Measurements from ENCODE around the gene DNAJC21. TPM values are rescaled to one million over a fixed set of nuclear protein-coding genes. Genes with fewer than 3 reads are reported as not detected.
A peak's percentile ranks its signal among the peaks of the same experiment; 100 is the strongest.
"Not testable (repeated sequence)": the region's sequence is repeated elsewhere in the genome, so short reads cannot be mapped to it uniquely, and the experiment has no call there.

The DNAJC21 gene
- total RNA-seq, 5 donors from 2014 or later (not counting 1 experiment from before 2014, with no cell fraction given) = 46.2 to 56.0 (median 51.9) TPM

DNA sequence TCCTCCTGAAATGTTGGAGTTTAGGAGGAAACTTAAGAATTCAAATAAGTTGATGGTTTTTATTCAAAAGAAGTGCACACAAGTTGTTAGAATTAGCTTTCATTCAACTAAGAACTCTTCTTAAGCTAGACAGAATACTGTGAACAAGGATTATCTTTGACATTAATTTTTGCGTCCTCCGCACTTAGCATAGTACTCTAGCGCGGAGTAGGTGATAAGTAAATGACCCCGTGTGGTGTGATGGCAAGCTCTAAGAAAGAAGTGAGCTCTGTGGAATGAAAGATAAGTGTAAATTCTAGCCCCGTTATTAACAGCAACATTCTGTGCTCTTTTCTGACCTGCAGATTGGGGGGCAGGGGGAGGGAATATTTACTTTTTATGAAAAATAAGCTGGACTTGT lies 12.8 kb upstream of the DNAJC21 start:
- Histone ChIP-seq H3K4me1 (ENCODE audit: control insufficient read depth in 1 of 2, extremely low read depth in 1 of 2, insufficient read depth in 2 of 2, low read length in 2 of 2) (peaks cover 20 to 21% of the 10 kb centered on the region in 2 experiments), H3K36me3 (ENCODE audit: control insufficient read depth in 2 of 2, extremely low read depth in 1 of 2, insufficient read depth in 1 of 2, low read length in 1 of 2) (peaks cover 2 to 25% of the 10 kb centered on the region in 2 donors), H3K4me3 (ENCODE audit: control insufficient read depth in 1 of 2, extremely low read depth in 1 of 2, low read length in 1 of 2) (peak overlapping the region; percentile 78 to 100), H3K27ac (ENCODE audit: low read length) (no peak overlapping the region), H3K9me3 (no peaks in the 10 kb centered on the region), H3K27me3 (replicated peaks in 1 of 2; ENCODE audit: control insufficient read depth in 2 of 2, extremely low read depth in 1 of 2, insufficient read depth in 2 of 2, low read length in 1 of 2) (no peaks in the 10 kb centered on the region)
- H3K4me3 Mint-ChIP-seq = no peak overlapping the region
- peaks cover 34 to 39% (median 36%) of the 10 kb centered on the region in 3 donors for H3K4me1 Mint-ChIP-seq
- no peak overlapping the region for H3K27ac Mint-ChIP-seq
- POLR2A ChIA-PET = interaction anchor here (0.6 to 4.0 kb wide), 5 partner anchors 10 to 64 kb away, joined by 3 to 78 read pairs (median 5); partner anchors contain the start of gene DNAJC21 (in 2 of the 2)
- CTCF ChIA-PET = interaction anchor here (0.9 to 3.2 kb wide), 5 partner anchors 9 to 1009 kb away, joined by 3 to 19 read pairs (median 4); partner anchors contain the start of gene DNAJC21 (in 1 of the 2)
- ATAC-seq (replicated peaks in 1 of 4) (no peak), DNase-seq (no peak)
- 20% methylated on average over 5 of the region's 6 CpGs for WGBS (ENCODE audit: insufficient coverage)
- H3K36me3 Mint-ChIP-seq = peaks cover 16% of the 10 kb centered on the region
- H3K27me3 Mint-ChIP-seq = no peaks in the 10 kb centered on the region
- no peaks in the 10 kb centered on the region for H3K9me3 Mint-ChIP-seq

DNA sequence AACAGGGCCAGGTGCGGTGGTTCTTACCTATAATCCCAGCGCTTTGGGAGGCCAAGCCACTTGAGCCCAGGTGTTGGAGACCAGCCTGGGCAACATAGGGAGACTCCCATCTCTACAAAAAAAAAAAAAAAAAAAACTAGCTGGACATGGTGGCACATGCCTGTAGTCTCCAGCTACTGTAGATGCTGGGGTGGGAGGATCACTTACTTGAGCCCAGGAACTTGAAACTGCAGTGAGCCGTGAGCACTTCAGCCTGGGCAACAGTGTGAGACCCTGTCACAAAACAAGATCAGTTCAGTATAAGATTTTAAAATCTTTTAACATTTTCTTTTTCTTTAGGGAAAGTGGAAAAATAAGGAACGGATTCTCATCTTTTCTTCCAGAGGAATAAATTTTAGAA lies 11.3 kb upstream of the DNAJC21 start:
- ChIA-PET CTCF (interaction anchor here (0.6 to 0.7 kb wide), 3 partner anchors 17 to 1821 kb away, joined by 3 to 4 read pairs (median 3); no protein-coding TSS in a partner anchor), POLR2A (interaction anchor here (0.6 to 4.0 kb wide), 4 partner anchors 11 to 88 kb away, joined by 3 to 78 read pairs (median 12); partner anchors contain the start of gene DNAJC21 (in 2 of the 2))
- Mint-ChIP-seq H3K27ac (no peak overlapping the region), H3K9me3 (no peaks in the 10 kb centered on the region), H3K4me3 (peak overlapping the region in 1 of 3 donors; percentile 2), H3K4me1 (peaks cover 34 to 36% (median 34%) of the 10 kb centered on the region in 3 donors), H3K27me3 (no peaks in the 10 kb centered on the region), H3K36me3 (peaks cover 14% of the 10 kb centered on the region)
- no CpG with 5 or more reads among the region's 4 CpGs for WGBS (ENCODE audit: insufficient coverage)
- ATAC-seq (replicated peaks in 1 of 4) (no peak), DNase-seq (no peak)
- H3K4me1 ChIP-seq (ENCODE audit: control insufficient read depth in 1 of 2, extremely low read depth in 1 of 2, insufficient read depth in 2 of 2, low read length in 2 of 2) = peaks cover 20 to 21% of the 10 kb centered on the region in 2 experiments
- no peak overlapping the region for H3K4me3 ChIP-seq (ENCODE audit: control insufficient read depth in 1 of 2, extremely low read depth in 1 of 2, low read length in 1 of 2)
- H3K36me3 ChIP-seq (ENCODE audit: control insufficient read depth in 2 of 2, extremely low read depth in 1 of 2, insufficient read depth in 1 of 2, low read length in 1 of 2) = peaks cover 0 to 27% of the 10 kb centered on the region in 2 donors
- no peak overlapping the region for H3K27ac ChIP-seq (ENCODE audit: low read length)
- no peaks in the 10 kb centered on the region for H3K27me3 ChIP-seq (replicated peaks in 1 of 2; ENCODE audit: control insufficient read depth in 2 of 2, extremely low read depth in 1 of 2, insufficient read depth in 2 of 2, low read length in 1 of 2)
- no peaks in the 10 kb centered on the region for H3K9me3 ChIP-seq

GRCh38 chr5:34919077-34919476 lies 10.3 kb upstream of the DNAJC21 start:
- Histone ChIP-seq H3K9me3 (no peaks in the 10 kb centered on the region), H3K4me3 (ENCODE audit: control insufficient read depth in 1 of 2, extremely low read depth in 1 of 2, low read length in 1 of 2) (no peak overlapping the region), H3K27me3 (replicated peaks in 1 of 2; ENCODE audit: control insufficient read depth in 2 of 2, extremely low read depth in 1 of 2, insufficient read depth in 2 of 2, low read length in 1 of 2) (no peaks in the 10 kb centered on the region), H3K4me1 (ENCODE audit: control insufficient read depth in 1 of 2, extremely low read depth in 1 of 2, insufficient read depth in 2 of 2, low read length in 2 of 2) (peaks cover 17 to 19% of the 10 kb centered on the region in 2 experiments), H3K27ac (ENCODE audit: low read length) (no peak overlapping the region), H3K36me3 (ENCODE audit: control insufficient read depth in 2 of 2, extremely low read depth in 1 of 2, insufficient read depth in 1 of 2, low read length in 1 of 2) (peaks cover 0 to 38% of the 10 kb centered on the region in 2 donors)
- Mint-ChIP-seq H3K4me1 (peaks cover 29 to 37% (median 36%) of the 10 kb centered on the region in 3 donors), H3K36me3 (peaks cover 19% of the 10 kb centered on the region), H3K27me3 (no peaks in the 10 kb centered on the region), H3K4me3 (no peak overlapping the region), H3K27ac (no peak overlapping the region), H3K9me3 (no peaks in the 10 kb centered on the region)
- CTCF ChIA-PET = interaction anchor here (0.7 to 1.3 kb wide), 3 partner anchors 10 to 1582 kb away, joined by 3 to 7 read pairs (median 4); partner anchors contain the start of gene DNAJC21 (in 1 of the 2)
- POLR2A ChIA-PET = interaction anchor here in 1 of 2 donors (0.7 to 1.0 kb wide), 2 partner anchors 10 to 11 kb away, joined by 3 to 5 read pairs; partner anchors contain the start of gene DNAJC21
- 100% methylated on average over 2 of the region's 4 CpGs for WGBS (ENCODE audit: insufficient coverage)
- ATAC-seq (replicated peaks in 1 of 4) (no peak), DNase-seq (no peak)

DNA sequence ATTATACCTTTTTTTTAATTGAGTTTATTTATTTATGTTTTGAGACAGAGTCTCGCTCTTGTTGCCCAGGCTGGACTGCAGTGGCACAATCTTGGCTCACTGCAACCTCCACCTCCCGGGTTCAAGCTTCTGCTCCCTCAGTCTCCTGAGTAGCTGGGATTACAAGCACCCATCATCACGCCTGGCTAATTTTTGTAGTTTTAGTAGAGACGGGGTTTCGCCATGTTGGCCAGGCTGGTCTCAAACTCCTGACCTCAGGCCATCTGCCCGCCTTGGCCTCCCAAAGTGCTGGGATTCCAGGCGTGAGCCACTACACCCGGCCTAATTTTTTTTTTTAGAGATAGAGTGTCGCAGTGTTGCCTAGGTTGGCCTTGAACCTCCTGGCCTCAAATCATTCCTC lies 6.1 kb upstream of the DNAJC21 start:
- H3K27me3 ChIP-seq (replicated peaks in 1 of 2; ENCODE audit: control insufficient read depth in 2 of 2, extremely low read depth in 1 of 2, insufficient read depth in 2 of 2, low read length in 1 of 2); H3K27ac ChIP-seq (ENCODE audit: low read length); DNase-seq; H3K27ac Mint-ChIP-seq; H3K4me1 ChIP-seq (ENCODE audit: control insufficient read depth in 1 of 2, extremely low read depth in 1 of 2, insufficient read depth in 2 of 2, low read length in 2 of 2); H3K4me3 ChIP-seq (ENCODE audit: control insufficient read depth in 1 of 2, extremely low read depth in 1 of 2, low read length in 1 of 2); H3K27me3 Mint-ChIP-seq; H3K9me3 ChIP-seq; ATAC-seq (replicated peaks in 1 of 4); CTCF ChIA-PET; H3K9me3 Mint-ChIP-seq; H3K4me3 Mint-ChIP-seq: not testable (repeated sequence)
- POLR2A ChIA-PET = interaction anchor here in 1 of 2 donors (0.7 kb wide), 1 partner anchor 16 kb away, joined by 3 read pairs; no protein-coding TSS in a partner anchor
- peaks cover 0 to 53% of the 10 kb centered on the region in 2 donors for H3K36me3 ChIP-seq (ENCODE audit: control insufficient read depth in 2 of 2, extremely low read depth in 1 of 2, insufficient read depth in 1 of 2, low read length in 1 of 2)
- peaks cover 30% of the 10 kb centered on the region for H3K36me3 Mint-ChIP-seq
- peaks cover 0 to 12% (median 12%) of the 10 kb centered on the region in 3 donors for H3K4me1 Mint-ChIP-seq
- 94% methylated on average over 6 of the region's 9 CpGs for WGBS (ENCODE audit: insufficient coverage)

DNA sequence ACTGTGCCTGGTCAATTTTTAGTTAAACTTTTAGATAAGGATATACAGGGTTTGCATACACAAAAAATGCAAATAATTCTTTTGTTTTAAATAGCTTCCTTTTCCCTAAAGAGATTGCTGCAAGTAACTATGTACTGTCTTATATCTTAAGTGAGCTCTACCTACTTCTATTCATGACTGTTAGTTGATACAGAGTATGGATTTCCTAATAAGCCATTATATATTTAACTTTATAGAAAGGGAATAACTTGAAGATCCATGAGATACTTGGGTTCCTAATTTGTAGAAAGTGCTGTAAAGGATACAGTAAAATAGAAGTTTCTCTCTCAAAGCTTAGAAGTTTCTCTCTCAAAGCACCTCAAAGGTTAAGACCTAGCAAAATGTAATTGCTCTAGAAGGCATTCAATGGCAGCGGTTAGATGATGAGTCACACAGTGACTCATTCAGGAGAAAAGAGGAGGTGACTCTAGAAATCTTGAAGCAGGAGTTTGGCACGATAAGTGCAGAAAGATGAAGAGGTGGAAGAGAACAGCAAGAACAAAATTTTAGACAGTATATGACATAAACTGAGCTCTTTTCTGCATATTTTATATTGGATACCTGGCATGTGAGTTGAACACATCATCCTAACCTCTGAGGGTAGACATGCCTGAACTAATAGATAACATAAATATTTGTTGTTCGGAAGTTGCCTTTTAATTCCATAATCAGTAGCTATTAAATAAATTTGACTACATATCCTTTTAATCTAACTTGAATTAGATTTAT lies 5.5 kb upstream of the DNAJC21 start:
- ChIA-PET CTCF (interaction anchor here (0.6 to 1.0 kb wide), 2 partner anchors 8 to 16 kb away, joined by 3 read pairs; partner anchors contain the start of genes BRIX1 (in 1 of the 2) and RAD1 (in 1 of the 2)), POLR2A (interaction anchor here in 1 of 2 donors (0.8 to 1.0 kb wide), 2 partner anchors 8 to 13 kb away, joined by 3 to 5 read pairs; partner anchors contain the start of genes BRIX1 and RAD1)
- Histone ChIP-seq H3K27ac (ENCODE audit: low read length) (no peak overlapping the region), H3K4me1 (ENCODE audit: control insufficient read depth in 1 of 2, extremely low read depth in 1 of 2, insufficient read depth in 2 of 2, low read length in 2 of 2) (peaks cover 2 to 4% of the 10 kb centered on the region in 2 experiments), H3K9me3 (no peaks in the 10 kb centered on the region), H3K36me3 (ENCODE audit: control insufficient read depth in 2 of 2, extremely low read depth in 1 of 2, insufficient read depth in 1 of 2, low read length in 1 of 2) (peaks cover 0 to 49% of the 10 kb centered on the region in 2 donors), H3K27me3 (replicated peaks in 1 of 2; ENCODE audit: control insufficient read depth in 2 of 2, extremely low read depth in 1 of 2, insufficient read depth in 2 of 2, low read length in 1 of 2) (no peaks in the 10 kb centered on the region), H3K4me3 (ENCODE audit: control insufficient read depth in 1 of 2, extremely low read depth in 1 of 2, low read length in 1 of 2) (no peak overlapping the region)
- H3K27me3 Mint-ChIP-seq = no peaks in the 10 kb centered on the region
- WGBS (ENCODE audit: insufficient coverage) = 13% methylated on average over 1 of the region's 3 CpGs
- no peaks in the 10 kb centered on the region for H3K9me3 Mint-ChIP-seq
- peaks cover 30% of the 10 kb centered on the region for H3K36me3 Mint-ChIP-seq
- DNase-seq = peak in 1 of 35 experiments; percentile 6
- ATAC-seq (replicated peaks in 1 of 4) = peak in 3 of 4 experiments; percentile 91 to 99 (median 98)
- H3K4me3 Mint-ChIP-seq = no peak overlapping the region
- H3K27ac Mint-ChIP-seq = peak overlapping the region; percentile 29 to 88
- peaks cover 0 to 15% (median 12%) of the 10 kb centered on the region in 3 donors for H3K4me1 Mint-ChIP-seq

GRCh38 chr5:34924462-34924765 lies 4.9 kb upstream of the DNAJC21 start:
- H3K36me3 Mint-ChIP-seq = peaks cover 30% of the 10 kb centered on the region
- H3K36me3 ChIP-seq (ENCODE audit: control insufficient read depth in 2 of 2, extremely low read depth in 1 of 2, insufficient read depth in 1 of 2, low read length in 1 of 2) = peaks cover 0 to 49% of the 10 kb centered on the region in 2 donors
- CTCF ChIA-PET = interaction anchor here in 1 of 2 donors (1.0 kb wide), 1 partner anchor 9 kb away, joined by 3 read pairs; the partner anchor contains the start of genes BRIX1 and RAD1

More at GRCh38 chr5:34924462-34924765, 4.9 kb upstream of the DNAJC21 start:
- Mint-ChIP-seq H3K27me3 (no peaks in the 10 kb centered on the region), H3K9me3 (no peaks in the 10 kb centered on the region), H3K27ac (no peak overlapping the region), H3K4me1 (peaks cover 0 to 20% (median 16%) of the 10 kb centered on the region in 3 donors), H3K4me3 (no peak overlapping the region)
- H3K4me3 ChIP-seq (ENCODE audit: control insufficient read depth in 1 of 2, extremely low read depth in 1 of 2, low read length in 1 of 2) = no peak overlapping the region
- no peaks in the 10 kb centered on the region for H3K9me3 ChIP-seq
- H3K27me3 ChIP-seq (replicated peaks in 1 of 2; ENCODE audit: control insufficient read depth in 2 of 2, extremely low read depth in 1 of 2, insufficient read depth in 2 of 2, low read length in 1 of 2) = no peaks in the 10 kb centered on the region
- DNase-seq (no peak), ATAC-seq (replicated peaks in 1 of 4) (no peak)
- H3K4me1 ChIP-seq (ENCODE audit: control insufficient read depth in 1 of 2, extremely low read depth in 1 of 2, insufficient read depth in 2 of 2, low read length in 2 of 2) = peaks cover 5 to 6% of the 10 kb centered on the region in 2 experiments
- POLR2A ChIA-PET = interaction anchor here in 1 of 2 donors (0.8 to 1.0 kb wide), 2 partner anchors 9 to 13 kb away, joined by 3 to 5 read pairs; partner anchors contain the start of genes BRIX1 and RAD1
- H3K27ac ChIP-seq (ENCODE audit: low read length) = no peak overlapping the region
